AG10803 (cell line): ENCODE data around the gene ERBB2.
A peak's percentile ranks its signal among the peaks of the same experiment; 100 is the strongest.

Source experiments
- DNase-seq: peaks from one replicate; pipeline ENCODE4 v3.0.0; 2010; ENCODE audit warnings: low read depth
- H3K4me3 ChIP-seq: 2 replicates; pipeline ENCODE4 v1.5.1; 2011; ENCODE audit warnings: mild to moderate bottlenecking, low read length, control low read depth
- CTCF ChIP-seq: conservative IDR thresholded peaks from 2 replicates; pipeline ENCODE4 v1.5.1; 2011; ENCODE audit warnings: mild to moderate bottlenecking, low read length, control low read depth, inconsistent platforms

ERBB2 gene

DNA sequence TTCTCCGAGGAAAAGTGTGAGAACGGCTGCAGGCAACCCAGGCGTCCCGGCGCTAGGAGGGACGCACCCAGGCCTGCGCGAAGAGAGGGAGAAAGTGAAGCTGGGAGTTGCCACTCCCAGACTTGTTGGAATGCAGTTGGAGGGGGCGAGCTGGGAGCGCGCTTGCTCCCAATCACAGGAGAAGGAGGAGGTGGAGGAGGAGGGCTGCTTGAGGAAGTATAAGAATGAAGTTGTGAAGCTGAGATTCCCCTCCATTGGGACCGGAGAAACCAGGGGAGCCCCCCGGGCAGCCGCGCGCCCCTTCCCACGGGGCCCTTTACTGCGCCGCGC is at the start of gene ERBB2:
Gene ERBB2, plus strand, starts transcription at position 247 of the 330 bp plus-strand sequence. CDS start 175 bp downstream, outside the sequence.
- H3K4me3 ChIP-seq = peak within 1 kb of the TSS; percentile 72

GRCh38 chr17:39650121-39650579 is 49.7 kb upstream of the ERBB2 start:
- H3K4me3 ChIP-seq = no peak overlapping the region
- no peak for DNase-seq
- no peak for TF ChIP-seq CTCF

More for the DNA sequence above, at the start of gene ERBB2:
- peak; percentile 80 for DNase-seq
- TF ChIP-seq CTCF = no peak

DNA sequence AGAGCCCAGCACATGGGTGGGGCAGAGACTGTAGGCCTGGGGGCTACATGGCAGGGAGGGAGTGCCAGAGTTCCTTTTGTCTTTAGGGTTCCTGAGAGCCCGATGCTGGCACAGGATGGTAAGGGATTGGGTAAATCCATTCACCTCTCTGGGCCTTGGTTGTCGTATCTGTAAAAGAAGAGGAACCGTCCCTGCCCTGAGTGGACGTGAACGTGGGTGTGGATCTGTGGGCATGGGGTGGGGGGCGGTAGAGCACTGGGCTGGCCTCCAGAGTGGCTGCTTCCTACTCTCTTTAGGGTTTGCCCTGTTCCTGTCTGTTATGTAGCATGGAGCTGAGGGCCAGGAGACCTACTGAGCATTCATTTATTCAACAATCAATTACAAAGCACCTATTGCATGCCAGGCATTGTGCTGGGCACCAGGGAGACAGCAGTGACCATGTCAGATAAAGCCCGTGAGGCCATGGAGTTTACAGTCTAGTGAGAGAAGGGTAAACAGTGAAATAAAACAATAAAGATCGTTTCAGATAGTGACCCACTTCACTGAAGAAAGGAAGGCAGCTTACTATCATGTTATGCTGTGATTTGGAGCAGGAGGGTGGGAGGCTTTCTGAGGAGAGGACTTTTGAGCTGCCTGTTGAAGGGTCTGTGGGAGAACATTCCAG is 47.8 kb upstream of the ERBB2 start:
- no peak overlapping the region for H3K4me3 ChIP-seq
- TF ChIP-seq CTCF = no peak
- DNase-seq = no peak

DNA sequence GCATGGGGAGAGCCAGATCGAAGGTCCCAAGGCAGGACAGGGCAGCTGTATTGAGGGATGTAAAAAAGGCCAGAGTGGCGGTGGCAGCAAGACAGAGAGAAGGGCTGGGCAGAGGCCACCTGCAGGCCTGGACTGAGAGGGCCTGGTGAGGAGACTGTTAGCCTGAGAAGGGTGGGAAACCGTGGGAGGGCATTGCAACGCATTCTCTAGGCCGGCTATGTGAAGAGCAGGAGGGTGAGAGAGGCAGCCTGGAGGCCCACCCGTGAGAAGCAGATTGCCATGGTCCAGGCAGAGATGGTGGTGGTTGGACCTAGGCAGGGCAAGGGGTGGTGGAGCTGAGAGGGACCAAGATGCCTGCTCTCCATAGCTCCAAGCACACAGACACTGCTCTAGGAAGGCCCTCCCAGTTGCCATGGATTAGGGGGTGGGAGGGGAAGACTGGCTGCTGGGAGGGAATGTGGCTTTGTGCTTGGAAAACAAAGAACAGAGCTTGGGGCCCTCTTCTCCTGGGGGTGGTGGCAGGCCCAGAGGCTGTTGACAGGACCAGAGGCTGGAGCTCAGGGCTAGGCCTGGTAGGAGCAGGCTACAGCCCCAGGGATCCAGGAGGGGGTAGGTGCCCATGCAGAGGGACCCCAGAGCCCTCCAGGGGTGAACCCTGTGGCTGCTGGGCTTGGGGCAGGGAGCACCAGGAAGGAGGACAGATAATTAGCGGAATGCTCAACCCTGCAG is 47.1 kb upstream of the ERBB2 start:
- TF ChIP-seq CTCF = no peak
- no peak overlapping the region for H3K4me3 ChIP-seq
- DNase-seq = no peak

DNA sequence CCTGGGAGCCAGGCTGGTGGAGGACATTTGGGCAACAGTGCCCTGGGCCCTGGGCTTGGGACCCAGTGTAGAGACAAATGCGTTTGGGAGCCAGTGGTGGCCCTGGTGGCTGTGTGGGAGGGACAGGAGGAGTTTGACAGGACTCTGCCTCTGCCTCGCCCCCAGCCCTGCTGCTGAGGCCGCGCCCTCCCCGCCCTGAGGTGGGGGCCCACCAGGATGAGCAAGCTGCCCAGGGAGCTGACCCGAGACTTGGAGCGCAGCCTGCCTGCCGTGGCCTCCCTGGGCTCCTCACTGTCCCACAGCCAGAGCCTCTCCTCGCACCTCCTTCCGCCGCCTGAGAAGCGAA is 46.6 kb upstream of the ERBB2 start:
- TF ChIP-seq CTCF = no peak
- H3K4me3 ChIP-seq = no peak overlapping the region
- DNase-seq = no peak

GRCh38 chr17:39653662-39654331 is 46.1 kb upstream of the ERBB2 start:
- no peak overlapping the region for H3K4me3 ChIP-seq
- DNase-seq = peak; percentile 22
- peak; percentile 80 for TF ChIP-seq CTCF
